SU-DHL-6 (cell line): Measurements from ENCODE around the gene PRRG3.

Source experiments
- H2AFZ ChIP-seq: fragments of 200-600 bp; sonication (generic); 2 replicates; pipeline ENCODE4 v1.6.1; 2014; ENCODE audit warnings: low read depth, mild to moderate bottlenecking, moderate library complexity, mixed read lengths, antibody characterized with exemption, low read length; ENCODE audit not compliant: severe bottlenecking
- H3F3A ChIP-seq: fragments of 200-600 bp; shearing (Covaris generic); 2 replicates; pipeline ENCODE4 v1.6.0; 2016; ENCODE audit warnings: antibody characterized with exemption, mild to moderate bottlenecking; ENCODE audit not compliant: insufficient read depth
- H3K27ac ChIP-seq: fragments of 200-600 bp; sonication (generic); 2 replicates; pipeline ENCODE4 v1.5.1; 2016; ENCODE audit warnings: low read depth, mild to moderate bottlenecking, low read length, moderate library complexity, mixed read lengths
- H3K27me3 ChIP-seq: fragments of 200-600 bp; sonication (generic), shearing (Covaris generic); 2 replicates; pipeline ENCODE4 v1.6.0; 2014; ENCODE audit warnings: mild to moderate bottlenecking, low read length
- H3K36me3 ChIP-seq: fragments of 200-600 bp; sonication (generic); 2 replicates; pipeline ENCODE4 v1.6.1; 2014; ENCODE audit warnings: mild to moderate bottlenecking, low read length, mixed read lengths
- H3K4me2 ChIP-seq: fragments of 300-600, 200-600 bp; shearing (Covaris generic), sonication (generic); 2 replicates; pipeline ENCODE4 v1.6.0; 2014; ENCODE audit warnings: low read length, low read depth, mild to moderate bottlenecking; ENCODE audit not compliant: poor library complexity, severe bottlenecking
- H3K4me3 ChIP-seq: fragments of 200-600 bp; sonication (generic); 2 replicates; pipeline ENCODE4 v1.5.1; 2014; ENCODE audit warnings: antibody characterized with exemption, low read length, mild to moderate bottlenecking, mixed read lengths; ENCODE audit not compliant: insufficient read depth, poor library complexity, severe bottlenecking
- H3K79me2 ChIP-seq: fragments of 200-600 bp; sonication (generic); 2 replicates; pipeline ENCODE4 v1.6.1; 2014; ENCODE audit warnings: mild to moderate bottlenecking, low read length, moderate library complexity; ENCODE audit not compliant: insufficient read depth
- H3K9ac ChIP-seq: fragments of 200-600 bp; sonication (generic); 2 replicates; pipeline ENCODE4 v1.7.0; 2014; ENCODE audit warnings: mild to moderate bottlenecking, low read length
- H3K9me2 ChIP-seq: fragments of 200-600 bp; sonication (generic); replicated peaks from 2 replicates; pipeline ENCODE4 v1.6.1; 2014; ENCODE audit warnings: low read length; ENCODE audit not compliant: insufficient read depth
- H3K9me3 ChIP-seq: fragments of 200-600 bp; sonication (generic); 2 replicates; pipeline ENCODE4 v1.6.1; 2014; ENCODE audit warnings: low read length, mixed read lengths; ENCODE audit not compliant: insufficient read depth
- H4K20me1 ChIP-seq: fragments of 200-600 bp; sonication (generic); 2 replicates; pipeline ENCODE4 v1.6.1; 2014; ENCODE audit warnings: low read depth, mild to moderate bottlenecking, antibody characterized with exemption, low read length, moderate library complexity, mixed read lengths
- EZH2phosphoT487 ChIP-seq: fragments of 200-600 bp; sonication (generic), shearing (Covaris generic); conservative IDR thresholded peaks from 2 replicates; pipeline ENCODE4 v1.6.1; 2018; ENCODE audit warnings: mild to moderate bottlenecking, antibody characterized with exemption, low read length, moderate library complexity, mixed read lengths
- TF ChIP-seq, protein P1 (sequence below): fragments of 200-600 bp; sonication (generic); IDR thresholded peaks from one replicate; pipeline ENCODE4 v1.5.1; 2017; ENCODE audit warnings: antibody characterized with exemption, mild to moderate bottlenecking, low read length, moderate library complexity; ENCODE audit not compliant: insufficient read depth, poor library complexity, severe bottlenecking

The PRRG3 gene

DNA sequence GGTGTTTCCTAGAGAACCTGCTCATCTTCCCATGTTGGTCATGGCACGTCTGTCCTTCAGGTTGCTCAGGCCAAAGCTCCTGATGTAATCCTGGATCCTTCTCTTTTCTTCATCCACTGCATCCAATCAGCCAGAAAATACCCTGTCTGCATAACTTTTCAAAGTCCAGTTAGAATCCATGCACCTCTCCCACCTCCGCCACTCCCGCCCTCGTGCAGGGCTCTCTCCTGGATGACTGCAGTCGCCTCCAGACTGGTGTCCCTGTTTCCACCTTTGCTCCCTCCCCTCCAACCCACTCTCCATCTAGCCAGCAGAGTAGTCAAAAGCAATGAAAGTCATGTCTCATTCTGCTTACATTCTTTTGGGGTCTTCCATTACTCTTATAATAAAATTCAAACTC lies 55.3 kb downstream of the PRRG3 start:
- no peaks in the 10 kb centered on the region for H4K20me1 ChIP-seq
- no peaks in the 10 kb centered on the region for H3K36me3 ChIP-seq
- no peak overlapping the region for H2AFZ ChIP-seq
- H3K9me2 ChIP-seq, result no peaks in the 10 kb centered on the region
- no peaks in the 10 kb centered on the region for H3K79me2 ChIP-seq
- H3K4me3 ChIP-seq, result no peak overlapping the region
- H3F3A ChIP-seq, result no peaks in the 10 kb centered on the region
- H3K9me3 ChIP-seq, result no peaks in the 10 kb centered on the region
- H3K27me3 ChIP-seq, result no peaks in the 10 kb centered on the region
- no peak overlapping the region for H3K27ac ChIP-seq
- no peak overlapping the region for H3K4me2 ChIP-seq
- no peak for TF ChIP-seq EZH2phosphoT487
- H3K9ac ChIP-seq, result no peak overlapping the region

DNA sequence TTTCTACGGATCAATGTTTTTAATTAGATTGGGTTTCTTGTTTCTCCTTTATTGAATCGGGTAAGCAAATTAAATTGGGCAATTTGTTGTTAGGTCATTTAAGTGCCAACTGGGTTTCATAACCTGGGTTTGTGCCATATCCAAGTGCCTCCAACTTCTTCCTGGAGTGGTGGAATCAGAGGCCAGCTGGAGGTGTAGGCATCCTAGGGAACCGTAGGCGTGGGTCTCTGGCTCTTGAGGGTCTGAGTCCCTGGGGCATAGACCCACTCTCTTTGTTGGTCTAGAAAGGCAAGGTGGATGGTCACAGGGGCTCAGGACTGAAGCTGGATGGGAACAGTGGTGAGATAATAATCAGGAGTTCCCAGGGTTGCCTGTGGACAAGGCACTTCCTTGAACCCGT lies 57.6 kb downstream of the PRRG3 start:
- no peak overlapping the region for H3K27ac ChIP-seq
- no peaks in the 10 kb centered on the region for H3K79me2 ChIP-seq
- H3K4me2 ChIP-seq, result no peak overlapping the region
- H3K36me3 ChIP-seq, result no peaks in the 10 kb centered on the region
- H3F3A ChIP-seq, result no peaks in the 10 kb centered on the region
- H3K9ac ChIP-seq, result no peak overlapping the region
- no peaks in the 10 kb centered on the region for H3K9me2 ChIP-seq
- no peak overlapping the region for H2AFZ ChIP-seq
- no peaks in the 10 kb centered on the region for H3K27me3 ChIP-seq
- H4K20me1 ChIP-seq, result no peaks in the 10 kb centered on the region
- no peaks in the 10 kb centered on the region for H3K9me3 ChIP-seq
- TF ChIP-seq, protein P1, sequence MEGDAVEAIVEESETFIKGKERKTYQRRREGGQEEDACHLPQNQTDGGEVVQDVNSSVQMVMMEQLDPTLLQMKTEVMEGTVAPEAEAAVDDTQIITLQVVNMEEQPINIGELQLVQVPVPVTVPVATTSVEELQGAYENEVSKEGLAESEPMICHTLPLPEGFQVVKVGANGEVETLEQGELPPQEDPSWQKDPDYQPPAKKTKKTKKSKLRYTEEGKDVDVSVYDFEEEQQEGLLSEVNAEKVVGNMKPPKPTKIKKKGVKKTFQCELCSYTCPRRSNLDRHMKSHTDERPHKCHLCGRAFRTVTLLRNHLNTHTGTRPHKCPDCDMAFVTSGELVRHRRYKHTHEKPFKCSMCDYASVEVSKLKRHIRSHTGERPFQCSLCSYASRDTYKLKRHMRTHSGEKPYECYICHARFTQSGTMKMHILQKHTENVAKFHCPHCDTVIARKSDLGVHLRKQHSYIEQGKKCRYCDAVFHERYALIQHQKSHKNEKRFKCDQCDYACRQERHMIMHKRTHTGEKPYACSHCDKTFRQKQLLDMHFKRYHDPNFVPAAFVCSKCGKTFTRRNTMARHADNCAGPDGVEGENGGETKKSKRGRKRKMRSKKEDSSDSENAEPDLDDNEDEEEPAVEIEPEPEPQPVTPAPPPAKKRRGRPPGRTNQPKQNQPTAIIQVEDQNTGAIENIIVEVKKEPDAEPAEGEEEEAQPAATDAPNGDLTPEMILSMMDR, result no peak
- no peak for TF ChIP-seq EZH2phosphoT487
- no peak overlapping the region for H3K4me3 ChIP-seq

DNA sequence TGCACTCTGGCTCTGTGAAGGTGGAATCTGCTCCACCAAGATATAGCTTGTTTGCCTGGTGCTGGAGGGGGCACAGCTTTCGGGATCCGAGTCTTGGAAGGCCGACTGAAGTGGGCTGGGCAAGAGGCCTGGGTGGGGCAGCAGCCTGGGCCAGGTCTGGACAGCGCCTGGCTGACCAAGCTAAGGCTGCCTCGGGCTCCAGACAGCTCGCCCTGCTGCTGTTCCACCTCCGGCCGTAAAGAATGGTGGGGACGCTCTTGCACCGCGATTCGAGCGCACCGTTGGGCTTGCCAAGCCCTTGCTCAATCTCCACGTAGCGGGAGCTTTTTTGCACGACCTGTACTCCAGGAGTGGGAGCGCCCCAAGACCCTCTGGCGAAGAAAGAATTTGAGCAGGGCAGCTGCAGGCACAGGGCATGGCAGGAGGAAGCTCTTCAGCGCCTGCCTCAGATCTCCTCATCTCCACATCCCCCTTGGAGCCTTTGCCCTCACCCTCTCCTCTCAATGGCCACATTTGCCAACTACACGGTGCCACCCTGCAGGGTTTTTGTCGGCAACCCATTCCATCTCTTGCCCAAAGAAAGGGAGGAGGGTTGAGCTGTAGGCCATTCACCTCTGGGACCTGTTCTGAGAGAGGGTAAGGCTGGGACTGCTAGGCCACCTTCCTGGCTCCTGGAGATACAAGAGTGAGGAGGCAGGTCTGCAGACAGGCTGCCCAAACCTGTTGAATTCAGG lies 58.2 kb downstream of the PRRG3 start:
- TF ChIP-seq, protein P1, result no peak
- no peak for TF ChIP-seq EZH2phosphoT487
- no peaks in the 10 kb centered on the region for H3F3A ChIP-seq
- H3K27me3 ChIP-seq, result no peaks in the 10 kb centered on the region
- no peak overlapping the region for H3K9ac ChIP-seq
- H3K9me3 ChIP-seq, result no peaks in the 10 kb centered on the region
- H4K20me1 ChIP-seq, result no peaks in the 10 kb centered on the region
- no peak overlapping the region for H3K4me3 ChIP-seq
- no peak overlapping the region for H3K27ac ChIP-seq
- H3K4me2 ChIP-seq, result no peak overlapping the region
- H3K79me2 ChIP-seq, result no peaks in the 10 kb centered on the region
- H3K9me2 ChIP-seq, result no peaks in the 10 kb centered on the region
- no peak overlapping the region for H2AFZ ChIP-seq
- H3K36me3 ChIP-seq, result no peaks in the 10 kb centered on the region

DNA sequence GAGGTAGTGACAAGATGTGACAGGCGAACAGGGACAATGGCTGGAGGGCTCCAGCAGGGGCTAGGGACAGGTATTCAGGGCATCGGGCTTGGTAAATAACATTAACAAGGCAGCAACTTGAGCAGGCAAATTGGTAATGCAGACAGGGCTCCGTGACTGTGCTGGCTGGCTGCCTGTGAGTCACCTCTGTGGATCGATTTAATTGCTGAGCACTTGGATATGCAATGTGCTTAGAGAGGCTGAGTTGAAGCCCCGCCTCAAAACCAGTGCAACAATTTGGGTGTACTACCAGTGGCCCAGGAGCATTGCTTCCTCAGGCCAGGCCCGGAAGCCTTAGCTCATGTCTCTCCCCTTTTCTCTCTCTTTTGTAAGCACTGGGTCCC lies 58.8 kb downstream of the PRRG3 start:
- H3K9me2 ChIP-seq, result no peaks in the 10 kb centered on the region
- H3K27me3 ChIP-seq, result no peaks in the 10 kb centered on the region
- no peaks in the 10 kb centered on the region for H3K79me2 ChIP-seq
- H3K27ac ChIP-seq, result no peak overlapping the region
- no peak overlapping the region for H3K4me2 ChIP-seq
- H4K20me1 ChIP-seq, result no peaks in the 10 kb centered on the region
- no peaks in the 10 kb centered on the region for H3F3A ChIP-seq
- no peaks in the 10 kb centered on the region for H3K36me3 ChIP-seq
- no peak for TF ChIP-seq EZH2phosphoT487
- H3K9me3 ChIP-seq, result no peaks in the 10 kb centered on the region
- no peak overlapping the region for H3K4me3 ChIP-seq
- no peak overlapping the region for H3K9ac ChIP-seq
- no peak overlapping the region for H2AFZ ChIP-seq
